Left cardiac atrium (tissue), 4 donors: ENCODE data around the gene QPRT. TPM values are rescaled to one million over a fixed set of nuclear protein-coding genes. Genes with fewer than 3 reads are reported as not detected.
"Not testable (repeated sequence)": the region's sequence is repeated elsewhere in the genome, so short reads cannot be mapped to it uniquely, and the experiment has no call there.

Experiments
- ATAC-seq, 2 donors: fragments of 200-7000 bp; cut with Tn5 transposase; one replicate each; pipeline ENCODE4 v1.9.1; 2020; ENCODE audit warnings: mild to moderate bottlenecking in 2 of 2, moderate library complexity in 2 of 2
- DNase-seq: peaks from one replicate; pipeline ENCODE4 v3.0.0-alpha.2; 2020
- intact Hi-C, 2 donors: fragments of 100-400 bp; cut with DNase I; formaldehyde crosslinking; loops; one replicate each; pipeline versions ENCODE4 v1.14.1 to v1.15.1; 2022 to 2023
- total RNA-seq, 2 donors: library from RNA; stranded (reverse); fragmentation: NEBNext Ultra II Directional; extraction: Animal tissue kit (Norgen Biotek cat#: 25700); gene quantifications; one replicate each; pipeline ENCODE4 v1.2.1, GENCODE V29; 2021
- donor health status: DM: no; HTN: yes; CAD: no.
- donor health status: DM: no; HTN: yes; CAD: no; lungs with severe emphysema.
- donor health status: DM: yes; HTN: yes; CAD: no.
- donor health status: Dilated cardiomyopathy.

Gene QPRT
- total RNA-seq, 2 donors from 2014 or later = 20.4 to 22.0 TPM

GRCh38 chr16:29686740-29687332 is 7.9 kb downstream of the QPRT start:
- ATAC-seq = no peak

GRCh38 chr16:29687755-29688154 is 8.8 kb downstream of the QPRT start:
- DNase-seq = no peak
- ATAC-seq = no peak
- intact Hi-C loops = no loop called here

More at GRCh38 chr16:29686740-29687332, 7.9 kb downstream of the QPRT start:
- DNase-seq = no peak
- intact Hi-C loops = no loop called here

GRCh38 chr16:29688172-29688571 is 9.2 kb downstream of the QPRT start:
- DNase-seq = no peak
- ATAC-seq = no peak
- intact Hi-C loops = no loop called here

GRCh38 chr16:29689490-29690351 is 10.7 kb downstream of the QPRT start:
- DNase-seq, ATAC-seq, intact Hi-C loops: not testable (repeated sequence)

GRCh38 chr16:29692606-29693005 is 13.6 kb downstream of the QPRT start:
- ATAC-seq, DNase-seq, intact Hi-C loops: not testable (repeated sequence)

GRCh38 chr16:29694384-29695195 is 15.6 kb downstream of the QPRT start:
- ATAC-seq = peak in 1 of 2 donors; percentile 78
- no peak for DNase-seq
- intact Hi-C loops = no loop called here

GRCh38 chr16:29695675-29696074 is 16.7 kb downstream of the QPRT start:
- ATAC-seq, intact Hi-C loops, DNase-seq: not testable (repeated sequence)

- DNase-seq (no peak), ATAC-seq (no peak)
- intact Hi-C loops = no loop called here
Measured at GRCh38 chr16:29696881-29697331, 17.9 kb downstream of the QPRT start.

- DNase-seq = no peak
- no peak for ATAC-seq
Measured at GRCh38 chr16:29697391-29697790, 18.4 kb downstream of the QPRT start.

GRCh38 chr16:29698042-29698441 is 19.1 kb downstream of the QPRT start:
- DNase-seq (no peak), ATAC-seq (no peak)
- intact Hi-C loops = no loop called here

More at GRCh38 chr16:29697391-29697790, 18.4 kb downstream of the QPRT start:
- intact Hi-C loops = no loop called here

- DNase-seq = no peak
- intact Hi-C loops = no loop called here
- ATAC-seq = no peak
Measured at GRCh38 chr16:29698484-29699323, 19.7 kb downstream of the QPRT start.

GRCh38 chr16:29699324-29700219 is 20.6 kb downstream of the QPRT start:
- no peak for DNase-seq
- ATAC-seq = no peak
- intact Hi-C loops = loop anchor here (5.0 to 10.0 kb wide), 3 partner anchors 145 to 325 kb away; partner anchors contain the start of gene C16orf92 (in 2 of the 2)

- intact Hi-C loops = loop anchor here (5.0 to 10.0 kb wide), 3 partner anchors 144 to 324 kb away; partner anchors contain the start of gene C16orf92 (in 2 of the 2)
- DNase-seq (peak; percentile 79), ATAC-seq (peak; percentile 83 to 92)
Measured at GRCh38 chr16:29700253-29700987, 21.4 kb downstream of the QPRT start.

- intact Hi-C loops = loop anchor here (5.0 to 10.0 kb wide), 3 partner anchors 144 to 324 kb away; partner anchors contain the start of gene C16orf92 (in 2 of the 2)
- no peak for ATAC-seq
- no peak for DNase-seq
Measured at GRCh38 chr16:29701214-29701555, 22.2 kb downstream of the QPRT start.

- peak in 1 of 2 donors; percentile 57 for ATAC-seq
- intact Hi-C loops = loop anchor here (5.0 to 10.0 kb wide), 3 partner anchors 143 to 323 kb away; partner anchors contain the start of gene C16orf92 (in 2 of the 2)
- DNase-seq = no peak
Measured at GRCh38 chr16:29702269-29702668, 23.3 kb downstream of the QPRT start.

GRCh38 chr16:29705030-29705429 is 26.1 kb downstream of the QPRT start:
- ATAC-seq = no peak
- intact Hi-C loops = loop anchor here (10.0 kb wide), 2 partner anchors 140 to 320 kb away; partner anchors contain the start of gene C16orf92 (in 1 of the 2)
- no peak for DNase-seq
